ENCODE data around the gene ERG. TPM values are rescaled to one million over a fixed set of nuclear protein-coding genes. Genes with fewer than 3 reads are reported as not detected.

The ERG gene
- total RNA-seq, 1 experiment from 2014 or later = 0.11 TPM

- H3K9me3 Mint-ChIP-seq = peaks cover 4% of the 10 kb centered on the region in 2 experiments; a peak in 4 of 5 replicates
- H3K4me3 Mint-ChIP-seq = no peak overlapping the region
- Histone ChIP-seq H3K23me2 (ENCODE audit: insufficient read length, low read depth, low read length, poor library complexity, severe bottlenecking) (no peaks in the 10 kb centered on the region), H2BK20ac (ENCODE audit: low read depth, low read length, poor library complexity, severe bottlenecking) (no peak overlapping the region), H3K18ac (ENCODE audit: insufficient read length, low read depth, low read length) (no peak overlapping the region), H4K8ac (replicated peaks; ENCODE audit: insufficient read length, low read depth, low read length) (no peak overlapping the region), H4K5ac (ENCODE audit: insufficient read length, low read depth, low read length) (no peak overlapping the region), H3K9ac (ENCODE audit: extremely low read depth, insufficient read length, low read length) (no peak overlapping the region), H3K79me1 (ENCODE audit: insufficient read depth, low read depth, low read length, poor library complexity, severe bottlenecking) (no peaks in the 10 kb centered on the region), H3K4me2 (ENCODE audit: insufficient read depth, insufficient read length, low read length) (no peak overlapping the region), H3K4me1 (ENCODE audit: insufficient read depth, low read length) (no peaks in the 10 kb centered on the region), H2BK5ac (ENCODE audit: insufficient read length, low read length) (no peak overlapping the region), H3K79me2 (ENCODE audit: insufficient read depth, low read length) (no peaks in the 10 kb centered on the region), H2AFZ (ENCODE audit: low read length) (no peak overlapping the region), H3K4ac (ENCODE audit: low read depth, low read length) (no peak overlapping the region), H3K9me3 (ENCODE audit: control insufficient read depth, low read depth, low read length) (no peaks in the 10 kb centered on the region), H3T11ph (ENCODE audit: low read length) (no peak overlapping the region), H4K91ac (ENCODE audit: insufficient read length, low read depth, low read length) (no peak overlapping the region), H2AK5ac (ENCODE audit: insufficient read length, low read length) (no peak overlapping the region), H3K27me3 (ENCODE audit: insufficient read depth, low read length) (no peaks in the 10 kb centered on the region), H3K23ac (ENCODE audit: insufficient read length, low read depth, low read length) (no peak overlapping the region), H4K20me1 (ENCODE audit: control insufficient read depth, insufficient read depth, insufficient read length) (no peaks in the 10 kb centered on the region), H3K27ac (ENCODE audit: insufficient read length, low read depth, low read length) (no peak overlapping the region), H2BK12ac (ENCODE audit: insufficient read length, low read depth, low read length) (no peak overlapping the region), H3K56ac (ENCODE audit: insufficient read length, low read depth, low read length) (no peak overlapping the region), H2BK15ac (ENCODE audit: low read depth, low read length) (no peak overlapping the region), H3K14ac (ENCODE audit: insufficient read depth, low read length) (no peak overlapping the region), H2BK120ac (ENCODE audit: low read depth, low read length, poor library complexity, severe bottlenecking) (no peak overlapping the region)
- no peak for DNase-seq
- H3K36me3 Mint-ChIP-seq (ENCODE audit: insufficient read depth in 1 of 3, low read depth in 3 of 3) = no peaks in the 10 kb centered on the region
- H3K4me1 Mint-ChIP-seq = no peaks in the 10 kb centered on the region
- peaks cover 7% of the 10 kb centered on the region for H3K27me3 Mint-ChIP-seq (ENCODE audit: low read depth)
- no CpG with 5 or more reads among the region's 8 CpGs for WGBS (ENCODE audit: extremely low coverage, insufficient read length, low lambda C conversion rate)
- TF ChIP-seq CTCF (conservative IDR thresholded peaks at IDR 0.05) = no peak
- H3K27ac Mint-ChIP-seq = no peak overlapping the region
Measured at GRCh38 chr21:38433471-38433870, 64.8 kb downstream of the ERG start.

All from H9 (cell line).